GM19438 (cell line): Measurements from ENCODE around the gene EHF.
"Not testable (repeated sequence)": the region's sequence is repeated elsewhere in the genome, so short reads cannot be mapped to it uniquely, and the experiment has no call there.

Experiments
- ATAC-seq: cut with Tn5 transposase; IDR thresholded peaks from one replicate; pipeline ENCODE4 v1.9.1; 2021; ENCODE audit warnings: low read depth; ENCODE audit not compliant: unreplicated experiment

EHF gene

DNA sequence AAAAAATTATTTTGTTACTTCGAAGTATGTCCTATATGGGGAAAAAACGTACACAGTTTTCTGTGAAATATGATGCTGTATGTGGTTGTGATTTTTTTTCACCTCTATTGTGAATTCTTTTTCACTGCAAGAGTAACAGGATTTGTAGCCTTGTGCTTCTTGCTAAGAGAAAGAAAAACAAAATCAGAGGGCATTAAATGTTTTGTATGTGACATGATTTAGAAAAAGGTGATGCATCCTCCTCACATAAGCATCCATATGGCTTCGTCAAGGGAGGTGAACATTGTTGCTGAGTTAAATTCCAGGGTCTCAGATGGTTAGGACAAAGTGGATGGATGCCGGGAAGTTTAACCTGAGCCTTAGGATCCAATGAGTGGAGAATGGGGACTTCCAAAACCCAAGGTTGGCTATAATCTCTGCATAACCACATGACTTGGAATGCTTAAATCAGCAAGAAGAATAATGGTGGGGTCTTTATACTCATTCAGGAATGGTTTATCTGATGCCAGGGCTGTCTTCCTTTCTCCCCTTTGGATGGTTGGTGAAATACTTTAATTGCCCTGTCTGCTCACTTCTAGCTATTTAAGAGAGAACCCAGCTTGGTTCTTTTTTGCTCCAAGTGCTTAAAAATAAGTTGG is 38.3 kb downstream of the EHF start:
- ATAC-seq = no peak

DNA sequence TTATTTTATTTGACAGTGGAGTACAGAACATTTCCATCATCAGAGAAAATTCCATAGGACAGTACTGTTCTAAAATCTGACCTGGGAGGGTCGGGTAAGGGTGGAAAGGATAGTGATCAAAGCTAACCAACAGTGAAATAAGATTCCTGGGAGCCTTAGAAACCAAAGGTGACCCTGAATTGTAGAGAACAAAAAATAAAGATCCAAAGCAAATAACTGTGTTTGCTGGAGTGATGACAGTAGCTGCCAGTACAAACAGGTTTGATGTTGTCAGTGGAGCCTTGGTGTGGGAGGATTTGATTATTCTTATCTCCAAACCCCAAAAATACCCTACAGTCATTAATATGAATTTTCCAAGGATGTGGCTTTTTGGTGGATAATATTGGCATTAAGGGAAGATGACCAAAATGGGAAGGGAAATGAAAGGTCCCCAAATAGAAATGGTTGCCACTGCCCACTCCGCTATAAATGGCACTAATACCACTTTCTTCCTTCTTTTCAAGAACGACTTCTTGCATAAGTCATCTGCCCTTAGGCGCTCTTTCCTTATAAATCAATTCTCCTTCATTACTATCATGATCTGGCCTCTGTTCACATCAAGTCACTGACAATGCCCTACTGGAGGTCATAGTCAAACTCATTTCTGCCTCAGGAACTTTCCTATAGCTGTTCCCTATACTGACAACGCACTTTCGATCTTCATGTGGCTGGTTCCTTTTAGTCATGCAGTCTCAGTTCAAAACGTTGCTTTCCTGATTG is 44.4 kb downstream of the EHF start:
- ATAC-seq = no peak

DNA sequence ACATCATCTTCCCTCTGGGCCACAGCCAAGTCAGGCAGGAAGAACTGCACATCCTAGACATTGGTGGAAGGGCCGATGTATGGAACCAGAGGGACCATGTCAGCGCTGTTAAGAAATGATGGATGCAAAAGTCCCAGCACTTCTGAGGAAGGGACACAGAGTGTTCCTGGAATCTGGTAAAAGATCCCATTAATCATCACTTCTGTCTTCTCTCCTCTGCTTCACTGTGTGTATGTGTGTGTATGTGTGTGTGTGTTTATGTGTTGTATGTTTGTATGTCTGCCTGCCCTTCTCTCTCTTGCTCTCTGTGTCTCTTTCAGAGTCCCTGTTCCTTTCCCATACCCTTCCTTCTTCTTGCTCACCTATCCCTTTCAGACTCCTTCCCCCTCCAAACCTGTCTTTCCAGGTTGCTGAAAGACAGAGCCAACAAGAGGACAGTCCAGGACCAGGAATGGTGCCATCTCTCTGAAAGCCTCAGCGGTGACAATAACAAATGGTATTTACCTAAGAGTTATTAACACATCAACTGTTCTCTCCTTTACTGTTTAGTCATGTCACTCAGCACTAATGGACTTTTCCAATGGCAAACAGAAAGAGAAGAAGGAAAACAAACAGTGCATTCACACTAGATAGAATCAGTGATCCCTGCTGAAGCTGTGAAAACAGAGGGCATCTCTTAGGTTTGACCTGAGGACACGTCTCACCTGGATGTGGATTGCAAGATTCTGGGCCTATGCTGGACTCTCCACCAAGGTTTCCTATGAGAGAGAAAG is 47.1 kb downstream of the EHF start:
- no peak for ATAC-seq

DNA sequence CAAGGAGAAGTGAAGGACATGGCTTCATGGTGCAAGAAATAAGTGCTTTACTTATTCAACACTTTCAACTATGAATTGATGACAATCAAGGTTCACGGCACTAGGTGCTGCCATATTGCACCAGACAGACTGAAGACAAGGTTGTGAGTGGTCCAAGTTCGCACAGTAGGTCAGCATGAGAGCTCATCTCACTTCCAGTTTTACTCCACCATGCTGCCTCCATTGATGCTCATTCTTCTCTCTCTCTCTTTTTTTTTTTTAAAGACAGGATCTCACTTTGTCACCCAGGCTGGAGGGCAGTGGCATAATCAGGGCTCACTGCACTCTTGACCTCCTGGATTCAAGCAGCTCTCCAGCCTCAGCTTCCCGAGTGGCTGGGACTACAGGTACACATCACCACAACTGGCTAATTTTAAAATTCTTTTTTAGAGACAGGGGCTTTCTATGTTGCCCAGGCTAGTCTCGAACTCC is 47.7 kb downstream of the EHF start:
- no peak for ATAC-seq

DNA sequence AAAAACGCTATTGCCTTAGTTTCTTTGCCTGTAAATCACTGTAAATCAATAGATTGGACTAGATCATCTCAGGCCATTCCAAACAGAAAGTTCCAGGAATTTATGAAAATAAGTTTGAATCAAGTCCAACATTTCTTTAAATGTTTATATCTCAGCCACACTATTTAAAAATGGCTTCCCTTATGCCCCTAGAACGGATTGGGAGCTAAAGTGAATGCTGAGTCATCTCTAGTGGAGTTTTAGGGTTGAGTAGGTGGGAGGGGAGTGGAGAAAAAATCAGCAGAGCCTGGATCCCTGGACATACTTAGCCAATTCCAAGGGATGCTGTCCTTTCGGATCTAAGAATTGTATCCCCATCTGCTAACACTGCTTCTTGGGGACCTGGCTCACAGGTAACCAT is 48.6 kb downstream of the EHF start:
- no peak for ATAC-seq

DNA sequence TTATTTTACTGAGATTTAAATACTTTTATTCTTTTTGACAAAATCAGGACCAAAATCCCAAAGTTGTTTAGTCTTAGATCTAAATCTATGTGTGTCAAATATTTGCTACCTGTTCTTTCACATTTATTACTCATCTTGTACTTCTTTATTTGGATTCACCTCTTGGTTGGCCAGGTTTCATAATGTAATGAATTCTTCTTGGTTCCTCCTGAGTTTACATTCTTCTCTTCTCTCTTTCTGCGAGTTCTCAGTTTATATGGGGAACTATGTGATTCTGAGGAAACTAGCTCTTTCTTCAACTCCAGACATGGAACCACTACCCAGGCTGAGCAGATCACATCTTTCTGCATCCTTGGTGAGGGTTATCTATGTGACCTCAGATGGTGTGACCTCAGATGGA is 50.2 kb downstream of the EHF start:
- no peak for ATAC-seq

DNA sequence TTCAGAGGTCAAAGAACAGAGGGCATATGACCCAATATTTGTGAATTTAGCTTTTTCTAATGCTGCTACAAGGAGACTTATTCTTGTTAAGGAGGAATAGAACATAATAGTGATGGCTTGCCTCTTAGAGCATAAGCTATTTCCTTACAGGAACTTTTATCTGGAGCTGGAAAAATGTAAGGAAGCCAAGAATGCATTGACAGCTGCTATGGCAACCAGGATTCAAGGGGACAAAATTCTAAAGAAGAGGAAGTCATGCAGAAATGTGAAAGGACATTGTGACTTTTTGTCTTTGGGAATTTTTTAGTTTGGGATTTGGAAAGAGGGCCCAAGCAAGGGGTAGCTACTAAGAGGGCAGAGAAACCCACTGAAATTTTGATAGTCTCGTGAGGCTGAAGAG is 51.1 kb downstream of the EHF start:
- no peak for ATAC-seq

DNA sequence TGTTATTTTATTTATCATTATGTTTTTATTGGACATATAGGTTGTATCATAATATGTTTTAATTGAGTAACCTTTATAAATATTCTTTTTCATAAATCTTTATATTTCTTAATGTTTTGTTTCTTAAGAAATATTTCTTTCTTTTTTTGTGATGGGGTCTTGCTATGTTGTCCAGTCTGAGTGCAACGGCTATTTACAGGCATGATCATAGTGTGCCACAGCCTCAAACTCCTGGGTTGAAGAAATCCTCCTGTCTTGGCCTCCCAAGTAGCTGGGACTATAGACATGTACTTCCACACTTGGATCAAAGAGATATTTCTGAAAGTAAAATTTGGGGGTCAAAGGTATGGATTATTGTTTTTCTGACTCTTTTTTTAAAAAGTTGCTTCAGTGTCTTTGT is 53.1 kb downstream of the EHF start:
- ATAC-seq = no peak

DNA sequence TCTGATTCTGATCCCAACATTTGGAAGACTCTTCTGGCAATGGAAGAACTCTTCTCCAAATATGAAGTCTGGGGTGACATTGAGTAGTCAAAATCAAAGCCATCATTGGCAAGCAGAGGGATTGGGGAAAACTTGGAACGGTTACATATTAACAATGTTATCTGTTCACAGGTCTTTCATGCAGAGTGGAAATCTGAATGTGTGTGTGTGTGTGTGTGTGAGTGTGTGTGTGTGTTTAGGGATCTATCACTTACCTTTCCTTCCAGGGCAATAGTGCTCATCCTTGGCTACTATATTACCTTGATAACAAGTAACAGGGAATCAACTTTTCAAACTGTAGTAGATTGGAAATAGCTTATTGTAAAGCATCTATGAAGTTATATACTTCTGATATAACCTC is 55.3 kb downstream of the EHF start:
- no peak for ATAC-seq

DNA sequence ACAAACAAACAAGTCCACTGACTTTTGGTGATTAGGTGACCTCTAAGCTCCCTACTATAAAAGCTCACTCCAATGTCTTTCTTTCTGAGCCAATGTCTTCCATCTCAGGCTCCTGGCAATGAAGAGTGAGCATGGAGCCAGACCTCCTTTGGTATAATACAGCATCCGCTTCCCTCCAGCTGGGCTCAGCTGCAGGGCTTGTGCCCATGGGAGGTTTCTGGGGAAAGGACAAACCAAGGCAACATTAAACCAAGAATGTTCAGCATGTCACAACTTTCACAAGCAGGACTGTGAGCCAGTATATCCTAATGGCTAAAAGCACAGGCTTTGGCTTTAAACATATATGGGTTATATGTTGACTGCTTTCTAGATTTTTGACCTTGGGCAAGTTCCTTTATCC is 58.8 kb downstream of the EHF start:
- ATAC-seq = no peak

DNA sequence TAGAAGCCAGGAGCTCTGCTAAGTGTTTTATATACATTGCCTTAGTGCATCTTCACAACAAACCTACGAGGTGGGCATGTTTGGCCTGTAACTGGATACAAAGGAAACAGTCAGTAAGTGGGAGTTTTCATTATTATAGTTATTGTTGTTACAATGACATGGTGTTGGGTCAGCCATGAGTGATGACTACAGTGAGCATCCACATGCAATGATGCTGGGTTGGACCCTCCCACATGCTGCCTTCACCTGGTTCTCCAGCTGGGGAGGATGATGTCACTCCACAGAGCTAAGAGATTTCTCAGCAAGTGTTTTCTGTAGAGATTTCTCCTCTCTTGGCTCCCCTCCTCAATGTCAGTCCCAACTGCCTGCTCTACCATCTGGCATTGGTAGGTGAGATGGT is 59.3 kb downstream of the EHF start:
- no peak for ATAC-seq

DNA sequence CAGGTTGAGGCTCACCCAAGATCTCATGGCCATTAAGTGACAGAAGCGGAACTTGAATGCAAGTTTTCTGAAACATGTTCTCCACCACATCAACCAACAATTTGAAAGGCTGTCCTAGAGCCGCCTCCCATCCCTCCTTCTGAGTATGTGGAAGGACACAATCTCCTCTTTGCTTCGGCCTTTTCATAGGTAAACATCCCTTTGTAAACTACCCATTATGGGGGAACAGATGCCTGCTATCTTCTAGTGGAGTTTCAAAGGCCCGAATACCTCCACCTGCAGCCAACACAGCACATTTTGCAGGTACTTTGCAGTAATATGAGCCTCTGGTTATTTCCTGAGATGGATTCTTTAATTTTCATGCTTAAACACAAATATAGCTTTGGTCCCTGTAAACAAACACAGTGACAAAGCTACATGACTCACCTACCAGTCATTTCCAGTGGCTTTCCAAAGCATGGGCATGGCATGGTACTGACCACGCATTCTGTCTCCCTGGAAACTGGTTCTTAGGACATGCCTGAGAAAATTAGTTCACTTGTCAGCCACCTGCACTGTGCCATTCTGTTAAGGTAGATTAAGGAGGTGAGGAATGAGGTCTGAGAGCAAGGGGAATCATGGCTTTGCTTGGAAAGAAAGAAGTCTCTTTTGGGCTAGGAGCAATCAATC is 60.2 kb downstream of the EHF start:
- no peak for ATAC-seq

DNA sequence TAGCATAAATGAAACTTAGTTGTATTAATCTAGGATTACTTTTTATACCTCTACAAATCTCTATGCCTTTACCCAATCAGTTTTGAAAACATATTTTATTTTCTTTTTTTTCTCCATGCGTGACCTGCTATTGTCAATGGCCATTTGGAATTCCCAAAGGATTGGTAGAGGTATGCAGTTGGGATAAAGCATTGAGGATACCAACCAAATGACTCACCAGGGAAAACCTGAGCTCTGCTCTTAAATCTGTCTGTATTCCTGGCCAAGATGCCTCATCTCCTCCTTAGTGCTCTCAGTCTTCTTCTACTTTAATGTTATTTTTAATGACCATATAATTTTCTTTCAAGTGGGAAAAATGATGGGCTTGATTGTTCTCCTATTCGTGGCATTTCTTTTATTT is 61.9 kb downstream of the EHF start:
- ATAC-seq = no peak

DNA sequence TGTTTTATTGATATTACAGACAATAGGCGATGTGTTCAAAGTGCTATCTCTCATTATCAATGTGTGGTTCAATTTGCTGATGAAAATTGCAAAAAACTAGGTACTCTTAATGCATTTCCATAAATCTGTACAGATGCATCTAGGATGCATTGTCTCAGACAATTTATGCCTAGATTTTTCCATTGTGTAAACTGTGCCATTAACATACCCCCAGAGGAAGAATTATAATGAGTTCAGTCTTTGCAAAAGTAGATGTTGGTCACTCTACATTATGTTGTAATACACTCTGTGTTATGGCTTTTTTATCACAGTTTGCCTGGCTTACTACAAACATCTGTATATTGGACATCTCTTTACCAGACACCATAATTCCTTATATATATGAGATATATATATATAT is 62.5 kb downstream of the EHF start:
- no peak for ATAC-seq

DNA sequence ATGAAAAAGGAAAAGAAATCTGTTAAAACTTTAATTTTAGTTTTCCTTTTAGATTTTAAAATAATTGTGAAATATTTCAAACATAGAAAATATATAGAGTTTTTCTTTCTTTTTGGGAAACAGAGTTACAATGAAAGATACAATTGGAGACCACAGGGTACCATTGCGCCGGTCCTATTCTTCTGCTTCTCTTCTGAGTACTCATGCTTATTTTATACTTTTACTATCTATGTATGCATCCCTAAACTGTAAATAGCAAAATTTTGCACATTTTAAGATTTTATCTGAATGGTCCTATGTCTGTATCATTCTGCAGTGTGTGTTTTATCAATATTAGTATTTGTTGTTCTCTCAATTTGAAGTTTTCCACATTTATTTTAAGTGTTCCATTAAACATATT is 65.0 kb downstream of the EHF start:
- no peak for ATAC-seq

DNA sequence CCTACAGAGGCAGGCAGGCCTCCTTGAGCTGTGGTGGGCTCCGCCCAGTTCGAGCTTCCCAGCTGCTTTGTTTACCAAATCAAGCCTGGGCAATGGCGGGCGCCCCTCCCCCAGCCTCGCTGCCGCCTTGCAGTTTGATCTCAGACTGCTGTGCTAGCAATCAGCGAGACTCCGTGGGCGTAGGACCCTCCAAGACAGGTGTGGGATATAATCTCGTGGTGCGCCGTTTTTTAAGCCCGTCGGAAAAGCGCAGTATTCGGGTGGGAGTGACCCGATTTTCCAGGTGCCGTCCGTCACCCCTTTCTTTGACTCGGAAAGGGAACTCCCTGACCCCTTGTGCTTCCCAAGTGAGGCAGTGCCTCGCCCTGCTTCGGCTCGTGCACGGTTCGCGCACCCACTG is 71.4 kb downstream of the EHF start:
- ATAC-seq = not testable (repeated sequence)

DNA sequence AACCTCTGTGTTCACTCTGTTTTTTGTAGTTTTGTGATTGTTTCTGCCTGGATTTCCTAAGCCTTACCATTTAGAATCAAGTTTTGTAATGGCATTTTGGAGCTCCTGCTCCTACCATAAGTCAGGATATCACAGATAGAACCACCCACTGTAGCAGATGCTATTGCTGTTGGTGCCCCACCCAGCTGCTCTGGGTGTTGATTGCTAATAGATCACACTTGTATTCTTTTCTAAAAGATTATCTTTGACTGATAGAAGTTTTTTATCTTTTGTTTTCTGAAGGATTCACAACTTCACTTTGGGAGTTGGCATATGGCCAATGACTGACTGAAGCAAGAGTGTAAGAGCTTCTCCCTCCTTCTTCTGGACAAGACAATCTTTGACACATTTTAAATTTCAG is 76.0 kb downstream of the EHF start:
- ATAC-seq = no peak

DNA sequence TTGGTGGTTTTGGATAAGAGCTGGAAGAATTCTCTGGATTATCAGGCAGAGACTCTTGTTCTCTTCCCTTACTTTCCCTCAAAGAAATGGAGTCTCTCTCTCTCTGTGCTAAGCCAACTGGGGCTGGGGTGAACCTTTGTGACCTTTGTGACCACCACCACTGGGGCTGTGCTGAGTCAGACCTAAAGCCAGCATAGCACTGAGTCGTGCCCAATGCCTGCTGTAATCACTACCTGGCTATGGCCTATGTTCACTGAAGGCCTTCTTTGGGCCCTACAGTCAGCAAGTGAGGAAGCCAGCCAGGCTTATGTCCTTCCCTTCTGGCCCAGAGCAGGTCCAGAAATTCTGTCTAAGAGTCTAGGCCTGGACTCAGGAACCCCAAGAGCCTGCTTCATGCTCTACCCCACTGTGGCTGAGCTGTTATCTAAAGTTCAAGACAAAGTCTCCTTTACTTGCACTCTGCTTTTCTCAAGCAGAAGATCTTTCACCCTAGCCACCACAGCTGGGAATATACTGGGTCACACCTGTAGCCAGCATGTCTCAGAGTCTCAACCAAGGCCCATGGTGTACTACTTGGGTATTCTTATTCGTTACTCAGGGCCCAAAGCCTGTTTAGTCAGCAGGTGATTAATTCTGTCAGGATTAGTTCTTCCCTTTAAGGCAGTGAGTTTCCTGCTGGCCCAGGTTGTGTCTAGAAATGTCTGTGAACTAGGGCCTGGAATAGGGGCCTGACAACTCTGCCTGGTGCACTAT is 86.0 kb downstream of the EHF start:
- ATAC-seq = no peak

DNA sequence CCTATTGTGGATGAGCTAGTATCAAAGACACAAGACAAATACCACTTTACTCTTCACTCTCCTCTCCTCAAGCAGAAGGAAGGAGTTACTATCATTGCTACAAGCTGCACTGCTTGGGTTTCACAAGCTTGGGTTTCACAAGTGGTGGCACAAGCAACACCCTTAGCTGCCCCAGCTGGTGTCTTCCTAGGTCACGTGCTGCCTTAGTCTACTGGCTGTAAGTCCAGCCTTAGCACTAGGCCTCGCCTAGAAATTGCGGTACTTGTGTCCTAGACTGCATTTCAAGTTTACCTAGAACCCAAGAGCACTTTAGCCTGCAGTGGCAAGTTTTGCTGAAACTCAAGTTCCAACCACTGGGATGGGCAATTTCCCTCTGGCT is 86.6 kb downstream of the EHF start:
- ATAC-seq = no peak
